HCT116 (cell line): ENCODE results near the gene CARD9. TPM values are rescaled to one million over a fixed set of nuclear protein-coding genes. Genes with fewer than 3 reads are reported as not detected.

Experiments used
- ATAC-seq: fragments of 200-7000 bp; cut with Tn5 transposase; 2 replicates; pipeline ENCODE4 v1.9.1; 2020; ENCODE audit warnings: mild to moderate bottlenecking, moderate library complexity
- BruUV-seq: library from RNA; stranded (reverse); fragments of 400-500 nt; replicated peaks from 2 replicates; lab custom pipeline; 2021; lab: Mats Ljungman, UMichigan
- CTCF ChIA-PET: fragments of 300-600 bp; sonication (Branson Sonifier 250); formaldehyde crosslinking; loops from one replicate; lab custom pipeline; 2021; ENCODE audit warnings: antibody characterized with exemption; lab: Charles Lee
- POLR2A ChIA-PET: fragments of 300-600, 350-600 bp; sonication (Branson Sonifier 250); formaldehyde crosslinking; loops from one replicate; lab custom pipeline; 2021; ENCODE audit warnings: antibody characterized with exemption; lab: Charles Lee
- RAD21 ChIA-PET, 2 experiments: fragments of 300-600 bp; sonication (Branson Sonifier 250); formaldehyde crosslinking; loops; one replicate each; lab custom pipeline; 2023; ENCODE audit warnings: low total read pairs in 2 of 2; ENCODE audit not compliant: uncharacterized antibody in 2 of 2, unreplicated experiment in 2 of 2, low non-redundant PET in 1 of 2; lab: Charles Lee
- DNase-seq: peaks from one replicate; pipeline ENCODE4 v3.0.0-alpha.2; 2010; ENCODE audit warnings: low read depth, low spot score
- H2AFZ ChIP-seq: fragments of 200-600 bp; shearing (Covaris generic), sonication (generic); 2 replicates; pipeline ENCODE4 v1.6.1; 2017; ENCODE audit warnings: low read depth, mixed run types, mixed read lengths, antibody characterized with exemption, low read length; ENCODE audit not compliant: poor library complexity, severe bottlenecking
- H3K27ac ChIP-seq: 2 replicates; pipeline ENCODE4 v1.5.1; 2012; ENCODE audit warnings: low read depth, low read length
- H3K27me3 ChIP-seq: fragments of 200-600 bp; sonication (generic); 2 replicates; pipeline ENCODE4 v1.6.1; 2016; ENCODE audit warnings: mixed run types, low read length, mixed read lengths; ENCODE audit not compliant: insufficient read depth
- H3K36me3 ChIP-seq, 2 experiments: fragments of 200-500 bp in 1 of 2; fragments of 200-600 bp in 1 of 2; sonication (Bioruptor generic) in 1 of 2; sonication (generic) in 1 of 2; 2 replicates each; pipeline versions ENCODE4 v1.5.1 to v1.6.1; 2014 to 2016; ENCODE audit warnings: low read length in 2 of 2, inconsistent platforms in 1 of 2, mixed read lengths in 1 of 2, mixed run types in 1 of 2; ENCODE audit not compliant: insufficient read depth in 2 of 2, control insufficient read depth in 1 of 2
- H3K4me1 ChIP-seq, 2 experiments: fragments of 200-600 bp in 1 of 2; sonication (generic) in 1 of 2; 2 replicates each; pipeline versions ENCODE4 v1.5.1 to v1.6.1; 2012 to 2017; ENCODE audit warnings: low read length in 2 of 2, inconsistent platforms in 1 of 2, mild to moderate bottlenecking in 1 of 2, mixed read lengths in 1 of 2, mixed run types in 1 of 2, moderate library complexity in 1 of 2; ENCODE audit not compliant: insufficient read depth in 2 of 2, control insufficient read depth in 1 of 2
- H3K4me2 ChIP-seq: fragments of 200-600 bp; sonication (generic); 2 replicates; pipeline ENCODE4 v1.6.1; 2017; ENCODE audit warnings: mixed run types, low read length, mixed read lengths
- H3K4me3 ChIP-seq, 2 experiments: fragments of 200-600 bp in 1 of 2; sonication (generic) in 1 of 2; replicated peaks in 1 of 2; 2 replicates each; pipeline ENCODE4 v1.5.1; 2011 to 2016; ENCODE audit warnings: low read length in 2 of 2, control low read depth in 1 of 2, low read depth in 1 of 2, mild to moderate bottlenecking in 1 of 2, mixed read lengths in 1 of 2, mixed run types in 1 of 2
- H3K79me2 ChIP-seq: fragments of 200-600 bp; sonication (generic); 2 replicates; pipeline ENCODE4 v1.6.1; 2017; ENCODE audit warnings: mild to moderate bottlenecking, mixed run types, low read length, moderate library complexity, mixed read lengths; ENCODE audit not compliant: insufficient read depth
- H3K9ac ChIP-seq: fragments of 200-600 bp; sonication (generic); 2 replicates; pipeline ENCODE4 v1.6.1; 2016; ENCODE audit warnings: low read length, mixed read lengths
- H3K9me2 ChIP-seq: fragments of 200-600 bp; sonication (generic), shearing (Covaris generic); 2 replicates; pipeline ENCODE4 v1.6.1; 2017; ENCODE audit warnings: mixed run types, mild to moderate bottlenecking, moderate library complexity; ENCODE audit not compliant: insufficient read depth
- H3K9me3 ChIP-seq, 2 experiments: fragments of 200-500 bp in 1 of 2; fragments of 200-600 bp in 1 of 2; sonication (Bioruptor generic) in 1 of 2; sonication (generic) in 1 of 2; 2 replicates each; pipeline ENCODE4 v1.6.1; 2014 to 2017; ENCODE audit warnings: low read length in 2 of 2, mixed read lengths in 2 of 2, inconsistent platforms in 1 of 2, low read depth in 1 of 2, mild to moderate bottlenecking in 1 of 2, mixed run types in 1 of 2, moderate library complexity in 1 of 2; ENCODE audit not compliant: control insufficient read depth in 1 of 2, insufficient read depth in 1 of 2
- H4K20me1 ChIP-seq: fragments of 200-600 bp; sonication (generic), shearing (Covaris generic); 2 replicates; pipeline ENCODE4 v1.6.1; 2017; ENCODE audit warnings: mixed run types, mild to moderate bottlenecking, moderate library complexity; ENCODE audit not compliant: insufficient read depth
- EZH2phosphoT487 ChIP-seq: fragments of 200-600 bp; IDR thresholded peaks from 2 replicates; pipeline ENCODE4 v1.6.1; 2018; ENCODE audit warnings: antibody characterized with exemption, borderline replicate concordance
- POLR2AphosphoS5 ChIP-seq: IDR thresholded peaks from 2 replicates; pipeline ENCODE4 v1.6.1; 2011; ENCODE audit warnings: mild to moderate bottlenecking, low read depth, low read length, moderate library complexity
- RAD21 ChIP-seq: IDR thresholded peaks from 2 replicates; pipeline ENCODE4 v1.6.1; 2012; ENCODE audit warnings: low read depth, mild to moderate bottlenecking
- SP1 ChIP-seq: IDR thresholded peaks from 2 replicates; pipeline ENCODE4 v1.6.1; 2012; ENCODE audit warnings: low read depth
- SRF ChIP-seq: IDR thresholded peaks from 2 replicates; pipeline ENCODE4 v1.6.1; 2012; ENCODE audit warnings: low read depth
- TCF7L2 ChIP-seq: IDR thresholded peaks from 2 replicates; pipeline ENCODE4 v1.7.0; 2011; ENCODE audit warnings: borderline replicate concordance, inconsistent platforms; ENCODE audit not compliant: insufficient read depth, insufficient read length; ENCODE audit errors: extremely low read depth
- ZBTB33 ChIP-seq: IDR thresholded peaks from 2 replicates; pipeline ENCODE4 v1.6.1; 2011; ENCODE audit warnings: mild to moderate bottlenecking, low read length, moderate library complexity; ENCODE audit not compliant: insufficient replicate concordance; ENCODE audit errors: extremely low read depth
- ZFX ChIP-seq: fragments of 450-650 bp; IDR thresholded peaks from 2 replicates; pipeline ENCODE4 v1.6.1; 2017
- ZNF274 ChIP-seq: fragments of 200-500 bp; sonication (Bioruptor generic); IDR thresholded peaks from 2 replicates; pipeline ENCODE4 v1.6.1; 2014; ENCODE audit warnings: mild to moderate bottlenecking, low read depth, low read length, inconsistent platforms
- intact Hi-C: fragments of 100-400 bp; cut with micrococcal nuclease; formaldehyde crosslinking; loops from 2 replicates; pipeline ENCODE4 v1.10.0; 2022
- total RNA-seq: library from RNA; stranded (reverse); gene quantifications from one replicate; pipeline ENCODE4 v1.2.1, GENCODE V29; 2021; ENCODE audit not compliant: unreplicated experiment
- TF ChIP-seq, protein P1 (sequence below): IDR thresholded peaks from 2 replicates; pipeline ENCODE4 v1.6.1; 2012; ENCODE audit warnings: low read depth
- TF ChIP-seq, protein P2 (sequence below), 3 experiments: fragments of 200-600 bp in 1 of 3; sonication (generic) in 1 of 3; IDR thresholded peaks in 2 of 3; conservative IDR thresholded peaks in 1 of 3; 2 replicates each; pipeline ENCODE4 v1.5.1; 2012 to 2017; ENCODE audit warnings: low read depth in 2 of 3, low read length in 2 of 3, antibody characterized with exemption in 1 of 3, borderline replicate concordance in 1 of 3, control low read depth in 1 of 3, mild to moderate bottlenecking in 1 of 3, mixed read lengths in 1 of 3, mixed run types in 1 of 3, moderate library complexity in 1 of 3; ENCODE audit not compliant: insufficient read depth in 1 of 3
- TF ChIP-seq, protein P3 (sequence below): IDR thresholded peaks from 2 replicates; pipeline ENCODE4 v1.6.1; 2012

The CARD9 gene
- total RNA-seq, 1 experiment from 2014 or later = 1.2 TPM

DNA sequence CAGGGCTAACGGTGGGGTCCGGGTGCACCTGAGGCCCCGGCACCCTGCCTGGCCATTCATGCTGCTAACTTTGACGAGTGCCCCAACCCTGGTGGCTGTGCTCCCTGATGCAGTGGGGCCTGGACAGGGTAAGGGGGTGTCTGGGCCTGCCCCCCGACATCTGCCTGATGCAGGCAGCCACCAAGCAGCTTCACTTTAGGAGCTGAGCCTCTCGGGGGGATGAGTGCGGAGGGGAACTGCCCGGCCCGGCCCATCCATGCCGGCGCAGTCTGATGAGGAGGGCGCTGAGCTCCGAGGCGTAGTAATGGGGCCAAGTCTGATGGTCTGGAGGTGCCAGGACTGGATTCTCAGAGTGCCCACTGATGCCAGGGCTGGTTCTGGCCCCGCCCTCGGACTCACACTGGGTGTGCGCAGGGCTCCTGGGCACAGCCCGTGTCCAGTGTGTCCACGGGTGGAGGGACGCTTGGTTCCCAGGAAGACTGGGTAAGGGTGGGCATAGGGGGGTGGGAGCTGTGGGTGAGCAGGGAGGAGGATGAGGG, 26.5 kb downstream of the CARD9 start:
- Histone ChIP-seq H3K9me3 (no peaks in the 10 kb centered on the region), H3K9ac (no peak overlapping the region), H3K79me2 (no peaks in the 10 kb centered on the region), H3K4me1 (peaks cover 18 to 36% of the 10 kb centered on the region in 2 experiments; a peak in 3 of 4 replicates), H2AFZ (no peak overlapping the region), H3K36me3 (no peaks in the 10 kb centered on the region), H3K9me2 (no peaks in the 10 kb centered on the region), H3K4me3 (no peak overlapping the region), H3K27me3 (no peaks in the 10 kb centered on the region), H3K4me2 (no peak overlapping the region), H3K27ac (no peak overlapping the region), H4K20me1 (no peaks in the 10 kb centered on the region)
- intact Hi-C loops = loop anchor here (1.0 kb wide), 1 partner anchor 53 kb away; the partner anchor contains the start of gene SNAPC4
- TF ChIP-seq EZH2phosphoT487 (no peak), ZBTB33 (no peak), TCF7L2 (no peak), ZNF274 (no peak), POLR2AphosphoS5 (no peak), ZFX (no peak), SP1 (no peak), RAD21 (no peak), SRF (no peak)
- TF ChIP-seq, protein P1, sequence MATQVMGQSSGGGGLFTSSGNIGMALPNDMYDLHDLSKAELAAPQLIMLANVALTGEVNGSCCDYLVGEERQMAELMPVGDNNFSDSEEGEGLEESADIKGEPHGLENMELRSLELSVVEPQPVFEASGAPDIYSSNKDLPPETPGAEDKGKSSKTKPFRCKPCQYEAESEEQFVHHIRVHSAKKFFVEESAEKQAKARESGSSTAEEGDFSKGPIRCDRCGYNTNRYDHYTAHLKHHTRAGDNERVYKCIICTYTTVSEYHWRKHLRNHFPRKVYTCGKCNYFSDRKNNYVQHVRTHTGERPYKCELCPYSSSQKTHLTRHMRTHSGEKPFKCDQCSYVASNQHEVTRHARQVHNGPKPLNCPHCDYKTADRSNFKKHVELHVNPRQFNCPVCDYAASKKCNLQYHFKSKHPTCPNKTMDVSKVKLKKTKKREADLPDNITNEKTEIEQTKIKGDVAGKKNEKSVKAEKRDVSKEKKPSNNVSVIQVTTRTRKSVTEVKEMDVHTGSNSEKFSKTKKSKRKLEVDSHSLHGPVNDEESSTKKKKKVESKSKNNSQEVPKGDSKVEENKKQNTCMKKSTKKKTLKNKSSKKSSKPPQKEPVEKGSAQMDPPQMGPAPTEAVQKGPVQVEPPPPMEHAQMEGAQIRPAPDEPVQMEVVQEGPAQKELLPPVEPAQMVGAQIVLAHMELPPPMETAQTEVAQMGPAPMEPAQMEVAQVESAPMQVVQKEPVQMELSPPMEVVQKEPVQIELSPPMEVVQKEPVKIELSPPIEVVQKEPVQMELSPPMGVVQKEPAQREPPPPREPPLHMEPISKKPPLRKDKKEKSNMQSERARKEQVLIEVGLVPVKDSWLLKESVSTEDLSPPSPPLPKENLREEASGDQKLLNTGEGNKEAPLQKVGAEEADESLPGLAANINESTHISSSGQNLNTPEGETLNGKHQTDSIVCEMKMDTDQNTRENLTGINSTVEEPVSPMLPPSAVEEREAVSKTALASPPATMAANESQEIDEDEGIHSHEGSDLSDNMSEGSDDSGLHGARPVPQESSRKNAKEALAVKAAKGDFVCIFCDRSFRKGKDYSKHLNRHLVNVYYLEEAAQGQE = no peak
- TF ChIP-seq, protein P2, sequence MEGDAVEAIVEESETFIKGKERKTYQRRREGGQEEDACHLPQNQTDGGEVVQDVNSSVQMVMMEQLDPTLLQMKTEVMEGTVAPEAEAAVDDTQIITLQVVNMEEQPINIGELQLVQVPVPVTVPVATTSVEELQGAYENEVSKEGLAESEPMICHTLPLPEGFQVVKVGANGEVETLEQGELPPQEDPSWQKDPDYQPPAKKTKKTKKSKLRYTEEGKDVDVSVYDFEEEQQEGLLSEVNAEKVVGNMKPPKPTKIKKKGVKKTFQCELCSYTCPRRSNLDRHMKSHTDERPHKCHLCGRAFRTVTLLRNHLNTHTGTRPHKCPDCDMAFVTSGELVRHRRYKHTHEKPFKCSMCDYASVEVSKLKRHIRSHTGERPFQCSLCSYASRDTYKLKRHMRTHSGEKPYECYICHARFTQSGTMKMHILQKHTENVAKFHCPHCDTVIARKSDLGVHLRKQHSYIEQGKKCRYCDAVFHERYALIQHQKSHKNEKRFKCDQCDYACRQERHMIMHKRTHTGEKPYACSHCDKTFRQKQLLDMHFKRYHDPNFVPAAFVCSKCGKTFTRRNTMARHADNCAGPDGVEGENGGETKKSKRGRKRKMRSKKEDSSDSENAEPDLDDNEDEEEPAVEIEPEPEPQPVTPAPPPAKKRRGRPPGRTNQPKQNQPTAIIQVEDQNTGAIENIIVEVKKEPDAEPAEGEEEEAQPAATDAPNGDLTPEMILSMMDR (IDR thresholded peaks at IDR 0.05 in 2 of 3, conservative IDR thresholded peaks at IDR 0.05 in 1 of 3; ENCODE audit: borderline replicate concordance in 1 of 3, insufficient read depth in 1 of 3, low read depth in 2 of 3, low read length in 2 of 3) = no peak
- TF ChIP-seq, protein P3, sequence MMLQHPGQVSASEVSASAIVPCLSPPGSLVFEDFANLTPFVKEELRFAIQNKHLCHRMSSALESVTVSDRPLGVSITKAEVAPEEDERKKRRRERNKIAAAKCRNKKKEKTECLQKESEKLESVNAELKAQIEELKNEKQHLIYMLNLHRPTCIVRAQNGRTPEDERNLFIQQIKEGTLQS = no peak
- ATAC-seq = no peak
- ChIA-PET RAD21 (no interaction called here), CTCF (no interaction called here), POLR2A (no interaction called here)
- BruUV-seq = no TSS peak
- no peak for DNase-seq
